Panc1 (cell line): ENCODE results near the gene CCDC192. TPM values are rescaled to one million over a fixed set of nuclear protein-coding genes. Genes with fewer than 3 reads are reported as not detected.

ENCODE experiments used
- ATAC-seq: fragments of 200-7000 bp; cut with Tn5 transposase; 2 replicates; pipeline ENCODE4 v1.9.1; 2020; ENCODE audit warnings: mild to moderate bottlenecking, moderate library complexity
- BruUV-seq: library from RNA; stranded (reverse); fragments of 400-500 nt; replicated peaks from 2 replicates; lab custom pipeline; 2021; lab: Mats Ljungman, UMichigan
- CTCF ChIA-PET: fragments of 300-600 bp; sonication (Branson Sonifier 250); formaldehyde crosslinking; loops from one replicate; lab custom pipeline; 2022; ENCODE audit warnings: antibody characterized with exemption; lab: Charles Lee
- POLR2A ChIA-PET: fragments of 300-600 bp; sonication (Branson Sonifier 250); formaldehyde crosslinking; loops from one replicate; lab custom pipeline; 2022; ENCODE audit warnings: antibody characterized with exemption; lab: Charles Lee
- DNase-seq: peaks from one replicate; pipeline ENCODE4 v3.0.0-alpha.2; 2010; ENCODE audit warnings: low read depth, low spot score
- H3K27ac ChIP-seq: 2 replicates; pipeline ENCODE4 v1.5.1; 2011; ENCODE audit warnings: mild to moderate bottlenecking, low read length, inconsistent platforms
- H3K27me3 ChIP-seq: fragments of 200-500 bp; sonication (Bioruptor generic); 2 replicates; pipeline ENCODE4 v1.6.0; 2014; ENCODE audit warnings: low read length, inconsistent platforms; ENCODE audit not compliant: control insufficient read depth, insufficient read depth
- H3K36me3 ChIP-seq: fragments of 200-500 bp; sonication (Bioruptor generic); 2 replicates; pipeline ENCODE4 v1.5.1; 2014; ENCODE audit warnings: inconsistent platforms, mild to moderate bottlenecking, low read length, moderate library complexity; ENCODE audit not compliant: control insufficient read depth, insufficient read depth
- H3K4me1 ChIP-seq: 2 replicates; pipeline ENCODE4 v1.5.1; 2011; ENCODE audit warnings: inconsistent platforms, mild to moderate bottlenecking, low read length, moderate library complexity; ENCODE audit not compliant: control insufficient read depth, insufficient read depth
- H3K4me3 ChIP-seq, 2 experiments: 2 replicates each; pipeline ENCODE4 v1.5.1; 2011 to 2012; ENCODE audit warnings: low read depth in 2 of 2, low read length in 2 of 2, mild to moderate bottlenecking in 2 of 2, inconsistent platforms in 1 of 2, moderate library complexity in 1 of 2
- H3K9me3 ChIP-seq: fragments of 200-500 bp; sonication (Bioruptor generic); 2 replicates; pipeline ENCODE4 v1.5.1; 2014; ENCODE audit warnings: low read depth, mild to moderate bottlenecking, inconsistent platforms, low read length, moderate library complexity; ENCODE audit not compliant: control insufficient read depth, insufficient read depth
- POLR2AphosphoS5 ChIP-seq: IDR thresholded peaks from 2 replicates; pipeline ENCODE4 v1.6.1; 2012; ENCODE audit warnings: mild to moderate bottlenecking, low read depth, low read length, moderate library complexity
- SIN3A ChIP-seq: IDR thresholded peaks from 2 replicates; pipeline ENCODE4 v1.6.1; 2012; ENCODE audit warnings: low read depth, mild to moderate bottlenecking, low read length, moderate library complexity, borderline replicate concordance; ENCODE audit not compliant: insufficient read depth
- TCF7L2 ChIP-seq: IDR thresholded peaks from 2 replicates; pipeline ENCODE4 v1.6.1; 2011; ENCODE audit warnings: mild to moderate bottlenecking, low read depth, low read length, inconsistent platforms
- in situ Hi-C: cut with HindIII; loops from 2 replicates; pipeline ENCODE4 v1.10.0; 2016; ENCODE audit warnings: low sequenced_read_pairs, low pct_unique_long_range_greater_than_20kb
- intact Hi-C: fragments of 100-400 bp; cut with micrococcal nuclease; formaldehyde crosslinking; loops from one replicate; pipeline ENCODE4 v1.10.0; 2022; ENCODE audit not compliant: unreplicated experiment
- total RNA-seq: library from RNA; stranded (reverse); gene quantifications from one replicate; pipeline ENCODE4 v1.2.1, GENCODE V29; 2021; ENCODE audit not compliant: unreplicated experiment
- TF ChIP-seq, protein P1 (sequence below): fragments of 450-650 bp; IDR thresholded peaks from 2 replicates; pipeline ENCODE4 v1.5.1; 2017; ENCODE audit warnings: mild to moderate bottlenecking
- TF ChIP-seq, protein P2 (sequence below), 2 experiments: IDR thresholded peaks; 2 replicates each; pipeline ENCODE4 v1.6.1; 2011 to 2012; ENCODE audit warnings: low read depth in 2 of 2, control low read depth in 1 of 2, low read length in 1 of 2, mild to moderate bottlenecking in 1 of 2, moderate library complexity in 1 of 2; ENCODE audit not compliant: insufficient read depth in 1 of 2

The CCDC192 gene
- total RNA-seq, 1 experiment from 2014 or later: not detected

- in situ Hi-C loops (no loop called here), intact Hi-C loops (no loop called here)
- ATAC-seq: no peak
- Histone ChIP-seq H3K36me3 (no peaks in the 10 kb centered on the region), H3K27ac (no peak overlapping the region), H3K9me3 (no peaks in the 10 kb centered on the region), H3K4me1 (no peaks in the 10 kb centered on the region), H3K4me3 (no peak overlapping the region), H3K27me3 (no peaks in the 10 kb centered on the region)
- TF ChIP-seq POLR2AphosphoS5 (no peak), TCF7L2 (no peak), SIN3A (no peak)
- TF ChIP-seq, protein P1, sequence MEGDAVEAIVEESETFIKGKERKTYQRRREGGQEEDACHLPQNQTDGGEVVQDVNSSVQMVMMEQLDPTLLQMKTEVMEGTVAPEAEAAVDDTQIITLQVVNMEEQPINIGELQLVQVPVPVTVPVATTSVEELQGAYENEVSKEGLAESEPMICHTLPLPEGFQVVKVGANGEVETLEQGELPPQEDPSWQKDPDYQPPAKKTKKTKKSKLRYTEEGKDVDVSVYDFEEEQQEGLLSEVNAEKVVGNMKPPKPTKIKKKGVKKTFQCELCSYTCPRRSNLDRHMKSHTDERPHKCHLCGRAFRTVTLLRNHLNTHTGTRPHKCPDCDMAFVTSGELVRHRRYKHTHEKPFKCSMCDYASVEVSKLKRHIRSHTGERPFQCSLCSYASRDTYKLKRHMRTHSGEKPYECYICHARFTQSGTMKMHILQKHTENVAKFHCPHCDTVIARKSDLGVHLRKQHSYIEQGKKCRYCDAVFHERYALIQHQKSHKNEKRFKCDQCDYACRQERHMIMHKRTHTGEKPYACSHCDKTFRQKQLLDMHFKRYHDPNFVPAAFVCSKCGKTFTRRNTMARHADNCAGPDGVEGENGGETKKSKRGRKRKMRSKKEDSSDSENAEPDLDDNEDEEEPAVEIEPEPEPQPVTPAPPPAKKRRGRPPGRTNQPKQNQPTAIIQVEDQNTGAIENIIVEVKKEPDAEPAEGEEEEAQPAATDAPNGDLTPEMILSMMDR: no peak
- TF ChIP-seq, protein P2, sequence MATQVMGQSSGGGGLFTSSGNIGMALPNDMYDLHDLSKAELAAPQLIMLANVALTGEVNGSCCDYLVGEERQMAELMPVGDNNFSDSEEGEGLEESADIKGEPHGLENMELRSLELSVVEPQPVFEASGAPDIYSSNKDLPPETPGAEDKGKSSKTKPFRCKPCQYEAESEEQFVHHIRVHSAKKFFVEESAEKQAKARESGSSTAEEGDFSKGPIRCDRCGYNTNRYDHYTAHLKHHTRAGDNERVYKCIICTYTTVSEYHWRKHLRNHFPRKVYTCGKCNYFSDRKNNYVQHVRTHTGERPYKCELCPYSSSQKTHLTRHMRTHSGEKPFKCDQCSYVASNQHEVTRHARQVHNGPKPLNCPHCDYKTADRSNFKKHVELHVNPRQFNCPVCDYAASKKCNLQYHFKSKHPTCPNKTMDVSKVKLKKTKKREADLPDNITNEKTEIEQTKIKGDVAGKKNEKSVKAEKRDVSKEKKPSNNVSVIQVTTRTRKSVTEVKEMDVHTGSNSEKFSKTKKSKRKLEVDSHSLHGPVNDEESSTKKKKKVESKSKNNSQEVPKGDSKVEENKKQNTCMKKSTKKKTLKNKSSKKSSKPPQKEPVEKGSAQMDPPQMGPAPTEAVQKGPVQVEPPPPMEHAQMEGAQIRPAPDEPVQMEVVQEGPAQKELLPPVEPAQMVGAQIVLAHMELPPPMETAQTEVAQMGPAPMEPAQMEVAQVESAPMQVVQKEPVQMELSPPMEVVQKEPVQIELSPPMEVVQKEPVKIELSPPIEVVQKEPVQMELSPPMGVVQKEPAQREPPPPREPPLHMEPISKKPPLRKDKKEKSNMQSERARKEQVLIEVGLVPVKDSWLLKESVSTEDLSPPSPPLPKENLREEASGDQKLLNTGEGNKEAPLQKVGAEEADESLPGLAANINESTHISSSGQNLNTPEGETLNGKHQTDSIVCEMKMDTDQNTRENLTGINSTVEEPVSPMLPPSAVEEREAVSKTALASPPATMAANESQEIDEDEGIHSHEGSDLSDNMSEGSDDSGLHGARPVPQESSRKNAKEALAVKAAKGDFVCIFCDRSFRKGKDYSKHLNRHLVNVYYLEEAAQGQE (IDR thresholded peaks at IDR 0.05; ENCODE audit: insufficient read depth in 1 of 2, low read depth in 2 of 2, low read length in 1 of 2): no peak
- ChIA-PET POLR2A (no interaction called here), CTCF (no interaction called here)
- DNase-seq: no peak
- no TSS peak for BruUV-seq
Measured at GRCh38 chr5:127969002-127969401, 265.8 kb downstream of the CCDC192 start.

DNA sequence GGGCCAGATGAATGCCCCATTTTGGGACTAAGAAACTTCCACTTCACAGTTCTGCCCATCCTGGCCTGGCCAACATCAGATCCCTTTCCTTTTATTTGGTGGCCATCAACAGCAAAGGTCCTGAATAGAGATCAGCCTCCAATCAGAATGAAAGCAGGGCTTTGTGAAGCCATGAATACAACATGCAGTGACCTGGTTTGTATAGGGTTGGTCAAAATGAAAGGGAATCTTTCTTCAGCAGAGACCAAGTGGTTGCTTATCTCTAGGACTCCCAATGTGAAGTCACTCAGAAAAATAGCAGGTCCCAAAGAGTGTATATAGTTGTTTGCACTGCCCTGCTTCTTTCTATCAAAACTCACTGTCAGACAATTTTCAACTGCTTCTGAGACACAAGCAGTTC, 266.5 kb downstream of the CCDC192 start:
- in situ Hi-C loops: no loop called here

More for the DNA sequence above, 266.5 kb downstream of the CCDC192 start:
- Histone ChIP-seq H3K27me3 (no peaks in the 10 kb centered on the region), H3K9me3 (no peaks in the 10 kb centered on the region), H3K36me3 (no peaks in the 10 kb centered on the region), H3K4me3 (no peak overlapping the region), H3K27ac (no peak overlapping the region), H3K4me1 (no peaks in the 10 kb centered on the region)
- ATAC-seq (no peak), DNase-seq (no peak)
- POLR2A ChIA-PET: no interaction called here
- TF ChIP-seq TCF7L2: no peak
- TF ChIP-seq, protein P1: no peak
- TF ChIP-seq, protein P2 (IDR thresholded peaks at IDR 0.05; ENCODE audit: insufficient read depth in 1 of 2, low read depth in 2 of 2, low read length in 1 of 2): no peak
- intact Hi-C loops: no loop called here
- no TSS peak for BruUV-seq
- CTCF ChIA-PET: no interaction called here
